ENCODE data around the gene PDSS2.

PDSS2 gene

DNA sequence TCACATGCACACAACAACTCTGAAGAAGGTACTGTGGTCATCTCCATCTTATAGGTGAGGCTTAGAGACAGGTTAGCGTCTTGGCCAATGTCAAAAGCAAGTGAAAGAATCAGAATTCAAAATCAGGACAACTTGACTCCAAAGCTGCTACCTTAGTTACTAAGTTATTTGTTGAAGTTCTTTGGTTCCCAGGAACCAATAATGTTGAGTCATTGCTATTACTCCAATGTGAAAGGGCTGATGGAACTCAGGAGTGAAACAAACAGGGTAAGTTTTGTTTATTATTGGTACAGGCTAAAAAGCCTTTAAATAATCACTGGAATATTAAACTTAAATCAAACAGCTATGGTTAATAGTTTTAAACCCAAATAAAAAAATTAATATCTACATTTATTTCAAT lies 111.1 kb downstream of the PDSS2 start:
- FAIRE-seq (no peak), DNase-seq (ENCODE audit: insufficient read length, low spot score) (no peak)
- no peak for TF ChIP-seq PAX5 (IDR thresholded peaks at IDR 0.05; ENCODE audit: insufficient read depth, low read length, severe bottlenecking)
- TF ChIP-seq SPI1 (IDR thresholded peaks at IDR 0.05; ENCODE audit: low read depth, low read length), result no peak
- TF ChIP-seq POU2F2 (IDR thresholded peaks at IDR 0.05; ENCODE audit: low read depth, low read length), result no peak
- no peak for TF ChIP-seq POLR2AphosphoS5 (IDR thresholded peaks at IDR 0.05; ENCODE audit: low read depth, low read length)
- no peak for TF ChIP-seq TAF1 (IDR thresholded peaks at IDR 0.05; ENCODE audit: low read depth, low read length)
- TF ChIP-seq POLR2A (IDR thresholded peaks at IDR 0.05; ENCODE audit: low read depth, low read length), result no peak

DNA sequence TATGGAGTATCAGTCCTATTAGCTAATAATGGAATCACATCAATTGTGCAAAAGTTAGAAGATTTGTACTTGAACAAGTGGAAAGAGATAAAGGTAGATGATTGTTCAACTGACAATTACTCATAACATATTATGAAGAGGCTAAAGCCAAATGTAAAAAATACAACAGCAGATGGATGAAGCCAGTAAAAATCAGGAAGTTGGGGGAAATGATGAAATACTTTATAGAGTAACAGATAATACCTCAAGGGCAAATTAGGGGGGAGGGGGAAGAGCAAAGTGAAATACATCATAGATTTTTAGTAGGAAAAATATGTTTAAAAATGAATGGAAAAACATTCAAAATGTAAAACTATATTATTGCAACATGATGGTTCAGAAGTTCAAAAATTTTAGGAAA lies 114.0 kb downstream of the PDSS2 start:
- DNase-seq (ENCODE audit: insufficient read length, low spot score), result no peak
- no peak for FAIRE-seq
- no peak for TF ChIP-seq TAF1 (IDR thresholded peaks at IDR 0.05; ENCODE audit: low read depth, low read length)
- no peak for TF ChIP-seq PAX5 (IDR thresholded peaks at IDR 0.05; ENCODE audit: insufficient read depth, low read length, severe bottlenecking)
- TF ChIP-seq SPI1 (IDR thresholded peaks at IDR 0.05; ENCODE audit: low read depth, low read length), result no peak
- no peak for TF ChIP-seq POLR2AphosphoS5 (IDR thresholded peaks at IDR 0.05; ENCODE audit: low read depth, low read length)
- no peak for TF ChIP-seq POU2F2 (IDR thresholded peaks at IDR 0.05; ENCODE audit: low read depth, low read length)
- TF ChIP-seq POLR2A (IDR thresholded peaks at IDR 0.05; ENCODE audit: low read depth, low read length), result no peak

DNA sequence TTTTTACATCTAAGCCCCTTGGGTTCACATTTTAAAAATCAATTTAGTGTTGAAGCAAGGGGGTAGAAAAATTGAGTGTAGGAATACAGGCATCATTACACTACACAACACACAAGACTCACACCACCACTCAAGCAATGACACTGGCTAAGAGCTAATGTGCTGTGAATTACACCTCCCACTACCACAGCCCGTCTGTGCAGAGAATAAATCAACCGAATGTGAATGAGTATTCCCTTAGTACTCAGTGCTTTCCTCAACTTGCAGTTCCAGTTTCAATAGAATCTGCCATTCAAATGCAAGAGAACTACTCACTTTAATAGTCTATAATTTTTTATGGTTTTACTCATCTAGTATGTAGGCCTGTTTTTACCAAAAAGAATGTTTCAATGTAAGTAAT lies 114.4 kb downstream of the PDSS2 start:
- DNase-seq (ENCODE audit: insufficient read length, low spot score), result no peak
- no peak for TF ChIP-seq SPI1 (IDR thresholded peaks at IDR 0.05; ENCODE audit: low read depth, low read length)
- FAIRE-seq, result no peak

DNA sequence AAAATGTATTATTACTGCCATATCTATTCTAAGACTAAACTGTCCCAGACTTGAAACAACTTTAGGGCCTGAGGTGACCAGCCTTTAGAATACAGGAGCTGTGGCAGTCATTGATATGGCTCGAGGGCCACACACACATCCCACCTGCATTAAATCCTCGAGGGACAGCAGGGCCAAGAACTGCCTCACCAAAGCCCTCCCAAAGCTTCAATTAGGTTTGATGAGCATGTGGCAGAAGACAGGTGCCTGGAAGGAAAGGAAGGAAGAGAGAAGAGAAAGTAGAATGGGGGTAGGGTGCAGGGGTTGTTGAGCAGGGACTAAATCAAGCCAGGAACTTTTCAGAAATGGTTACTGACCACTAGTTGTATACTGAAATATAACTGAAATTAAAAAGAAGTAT lies 115.0 kb downstream of the PDSS2 start:
- TF ChIP-seq TAF1 (IDR thresholded peaks at IDR 0.05; ENCODE audit: low read depth, low read length) (no peak), SPI1 (IDR thresholded peaks at IDR 0.05; ENCODE audit: low read depth, low read length) (no peak)
- no peak for DNase-seq (ENCODE audit: insufficient read length, low spot score)
- FAIRE-seq, result no peak

DNA sequence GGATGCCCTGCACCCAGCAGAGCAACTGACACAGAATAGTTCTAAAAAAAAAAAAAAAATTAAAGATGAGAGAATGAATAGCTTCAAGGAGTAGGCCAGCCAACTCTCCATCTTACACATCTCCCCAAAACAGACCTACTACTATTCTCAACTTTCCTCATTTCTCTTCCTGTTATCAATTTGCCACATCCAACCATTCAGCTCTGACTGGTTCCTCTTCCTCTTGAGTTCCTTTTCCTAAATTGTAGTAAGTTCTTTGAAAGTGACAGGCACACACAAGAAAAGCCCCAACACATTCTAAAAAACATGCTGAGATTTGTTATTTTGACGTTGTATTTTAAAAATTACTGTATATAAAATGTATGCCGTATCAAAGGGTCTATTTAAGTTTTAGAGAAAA lies 117.2 kb downstream of the PDSS2 start:
- DNase-seq (ENCODE audit: insufficient read length, low spot score) (no peak), FAIRE-seq (no peak)
- TF ChIP-seq POU2F2 (IDR thresholded peaks at IDR 0.05; ENCODE audit: low read depth, low read length), result no peak
- no peak for TF ChIP-seq POLR2A (IDR thresholded peaks at IDR 0.05; ENCODE audit: low read depth, low read length)
- no peak for TF ChIP-seq SPI1 (IDR thresholded peaks at IDR 0.05; ENCODE audit: low read depth, low read length)
- no peak for TF ChIP-seq POLR2AphosphoS5 (IDR thresholded peaks at IDR 0.05; ENCODE audit: low read depth, low read length)
- TF ChIP-seq TAF1 (IDR thresholded peaks at IDR 0.05; ENCODE audit: low read depth, low read length), result no peak
- no peak for TF ChIP-seq PAX5 (IDR thresholded peaks at IDR 0.05; ENCODE audit: insufficient read depth, low read length, severe bottlenecking)

DNA sequence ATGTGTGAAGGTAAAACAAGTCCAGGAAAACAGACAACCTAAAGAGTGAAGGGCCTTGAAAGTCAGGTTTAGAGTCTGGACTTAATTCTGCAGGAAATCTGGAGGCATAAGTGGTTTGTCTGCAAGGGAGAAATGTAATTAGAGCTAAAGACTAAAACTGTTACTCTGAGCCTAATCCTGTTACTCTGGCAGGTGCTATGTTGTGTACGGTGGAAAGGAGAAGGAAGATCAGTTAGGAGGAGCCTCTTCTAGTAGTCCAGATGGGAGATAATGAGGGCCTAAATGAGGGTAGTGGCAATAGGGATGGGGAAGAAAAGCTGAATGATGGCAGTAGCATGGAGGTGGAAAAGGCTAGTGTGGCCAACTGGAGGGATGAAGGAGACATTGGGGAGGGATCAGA lies 118.5 kb downstream of the PDSS2 start:
- no peak for DNase-seq (ENCODE audit: insufficient read length, low spot score)
- TF ChIP-seq SPI1 (IDR thresholded peaks at IDR 0.05; ENCODE audit: low read depth, low read length) (no peak), PAX5 (IDR thresholded peaks at IDR 0.05; ENCODE audit: insufficient read depth, low read length, severe bottlenecking) (no peak)
- no peak for FAIRE-seq

DNA sequence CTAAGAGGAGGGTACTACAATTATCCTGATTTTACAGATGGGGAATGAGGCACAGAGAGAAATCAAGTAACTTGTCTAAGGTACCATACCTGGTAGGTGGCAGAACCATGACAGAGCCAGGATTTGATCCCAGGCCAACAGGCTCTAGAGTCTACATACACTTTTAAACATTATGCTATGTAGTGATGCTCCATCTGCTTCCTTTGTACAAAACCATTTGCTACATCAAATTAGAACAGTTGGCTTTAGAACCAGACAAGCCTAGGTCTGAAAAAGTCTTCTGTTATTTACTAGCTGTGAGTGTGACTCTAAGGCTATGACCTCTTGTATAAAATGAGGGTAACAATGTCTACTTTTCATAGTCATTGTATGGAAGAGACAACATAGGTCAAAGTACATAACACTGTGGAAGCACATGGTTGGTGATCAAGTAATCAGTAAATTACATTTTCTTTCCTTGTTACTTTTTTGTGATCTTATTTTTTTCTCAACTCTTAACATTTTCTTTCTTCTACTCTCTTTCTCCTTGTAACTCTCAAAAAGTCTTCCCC lies 122.1 kb downstream of the PDSS2 start:
- no peak for DNase-seq (ENCODE audit: insufficient read length, low spot score)
- TF ChIP-seq POLR2AphosphoS5 (IDR thresholded peaks at IDR 0.05; ENCODE audit: low read depth, low read length), result no peak
- no peak for TF ChIP-seq SPI1 (IDR thresholded peaks at IDR 0.05; ENCODE audit: low read depth, low read length)
- TF ChIP-seq POLR2A (IDR thresholded peaks at IDR 0.05; ENCODE audit: low read depth, low read length), result no peak
- TF ChIP-seq PAX5 (IDR thresholded peaks at IDR 0.05; ENCODE audit: insufficient read depth, low read length, severe bottlenecking), result no peak
- no peak for TF ChIP-seq TAF1 (IDR thresholded peaks at IDR 0.05; ENCODE audit: low read depth, low read length)
- no peak for TF ChIP-seq POU2F2 (IDR thresholded peaks at IDR 0.05; ENCODE audit: low read depth, low read length)
- no peak for FAIRE-seq

DNA sequence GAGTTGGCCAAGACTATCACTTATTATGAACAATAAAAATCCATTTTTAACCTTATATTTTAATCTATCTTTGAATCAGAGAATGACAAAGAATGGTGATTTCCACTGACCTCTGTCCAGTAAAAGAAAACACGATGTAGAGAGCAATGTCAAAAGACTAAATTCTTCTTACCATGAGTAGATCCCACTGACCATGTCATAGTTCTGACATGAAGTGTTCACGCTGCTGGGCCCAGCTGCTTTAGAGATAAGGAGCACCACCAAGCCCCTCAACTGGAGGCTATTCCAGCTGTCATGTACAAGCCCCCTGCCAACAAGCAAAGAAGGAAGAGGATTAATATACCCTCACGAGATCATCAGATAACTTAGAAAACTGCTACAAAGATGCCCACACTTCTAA lies 125.3 kb downstream of the PDSS2 start:
- TF ChIP-seq POU2F2 (IDR thresholded peaks at IDR 0.05; ENCODE audit: low read depth, low read length), result no peak
- no peak for TF ChIP-seq POLR2A (IDR thresholded peaks at IDR 0.05; ENCODE audit: low read depth, low read length)
- TF ChIP-seq PAX5 (IDR thresholded peaks at IDR 0.05; ENCODE audit: insufficient read depth, low read length, severe bottlenecking), result no peak
- TF ChIP-seq SPI1 (IDR thresholded peaks at IDR 0.05; ENCODE audit: low read depth, low read length), result no peak
- no peak for TF ChIP-seq TAF1 (IDR thresholded peaks at IDR 0.05; ENCODE audit: low read depth, low read length)
- TF ChIP-seq POLR2AphosphoS5 (IDR thresholded peaks at IDR 0.05; ENCODE audit: low read depth, low read length), result no peak
- DNase-seq (ENCODE audit: insufficient read length, low spot score), result no peak
- FAIRE-seq, result no peak

DNA sequence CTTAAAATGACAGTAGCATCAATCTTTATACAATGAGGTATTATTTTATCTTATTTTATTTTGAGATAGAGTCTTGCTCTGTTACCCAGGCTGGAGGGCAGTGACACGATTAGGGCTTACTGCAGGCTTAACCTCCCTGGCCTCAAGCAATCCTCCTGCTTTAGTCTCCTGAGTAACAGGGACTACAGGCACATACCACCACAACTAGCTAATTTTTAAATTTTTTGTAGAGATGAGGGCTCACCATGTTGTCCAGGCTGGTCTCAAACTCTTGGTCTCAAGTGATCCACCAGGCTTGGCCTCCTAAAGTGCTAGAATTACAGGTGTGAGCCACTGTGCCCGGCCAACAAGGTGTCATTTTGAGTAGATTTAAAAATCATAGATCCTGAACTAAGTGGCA lies 125.9 kb downstream of the PDSS2 start:
- TF ChIP-seq POU2F2 (IDR thresholded peaks at IDR 0.05; ENCODE audit: low read depth, low read length), result no peak
- TF ChIP-seq TAF1 (IDR thresholded peaks at IDR 0.05; ENCODE audit: low read depth, low read length), result no peak
- TF ChIP-seq POLR2A (IDR thresholded peaks at IDR 0.05; ENCODE audit: low read depth, low read length), result no peak
- TF ChIP-seq PAX5 (IDR thresholded peaks at IDR 0.05; ENCODE audit: insufficient read depth, low read length, severe bottlenecking), result no peak
- no peak for TF ChIP-seq SPI1 (IDR thresholded peaks at IDR 0.05; ENCODE audit: low read depth, low read length)
- no peak for TF ChIP-seq POLR2AphosphoS5 (IDR thresholded peaks at IDR 0.05; ENCODE audit: low read depth, low read length)
- no peak for FAIRE-seq
- no peak for DNase-seq (ENCODE audit: insufficient read length, low spot score)

DNA sequence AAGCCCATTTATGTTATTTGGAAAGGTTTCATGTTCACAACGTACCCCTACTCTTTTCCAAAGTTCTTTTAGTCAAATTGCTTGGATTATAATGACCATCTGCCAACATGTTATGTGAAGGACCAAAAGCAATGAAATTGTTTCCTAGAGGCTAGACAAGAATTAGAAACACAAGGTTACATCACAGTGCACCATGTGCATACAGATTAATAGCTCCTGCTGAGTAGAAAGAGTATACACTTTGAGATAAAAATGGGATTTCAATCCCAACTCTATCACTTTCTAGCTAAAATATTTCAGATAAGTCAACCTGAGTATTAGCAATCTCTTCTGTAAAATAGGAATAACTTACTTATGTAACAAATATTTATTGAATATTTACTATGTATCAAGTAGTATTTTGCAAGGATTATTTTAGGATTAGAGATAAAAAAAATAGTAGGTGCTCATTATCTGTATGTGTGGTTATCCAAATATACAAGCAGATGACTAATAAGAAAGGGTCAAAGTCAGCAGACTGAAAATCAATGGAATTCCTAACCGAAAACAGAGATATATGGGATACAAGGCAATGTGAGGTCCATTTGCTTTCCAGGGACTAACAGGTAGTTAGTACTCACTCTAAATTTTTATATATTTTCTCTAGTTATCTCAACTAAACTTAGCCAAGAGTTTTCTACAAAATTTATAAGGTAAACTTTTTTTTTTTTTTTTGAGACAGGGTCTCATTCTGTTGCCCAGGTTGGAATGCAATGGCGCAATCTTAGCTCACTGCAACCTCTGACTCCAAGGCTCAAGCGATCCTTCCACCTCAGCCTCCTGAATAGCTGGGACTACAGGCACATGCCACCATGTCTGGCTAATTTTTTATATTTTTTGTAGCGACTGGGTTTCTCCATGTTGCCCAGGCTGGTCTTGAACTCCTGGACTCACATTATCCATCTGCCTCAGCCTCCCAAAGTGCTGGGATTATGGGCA lies 127.7 kb downstream of the PDSS2 start:
- FAIRE-seq (no peak), DNase-seq (ENCODE audit: insufficient read length, low spot score) (no peak)
- no peak for TF ChIP-seq POLR2AphosphoS5 (IDR thresholded peaks at IDR 0.05; ENCODE audit: low read depth, low read length)
- no peak for TF ChIP-seq POU2F2 (IDR thresholded peaks at IDR 0.05; ENCODE audit: low read depth, low read length)
- TF ChIP-seq POLR2A (IDR thresholded peaks at IDR 0.05; ENCODE audit: low read depth, low read length), result no peak
- TF ChIP-seq SPI1 (IDR thresholded peaks at IDR 0.05; ENCODE audit: low read depth, low read length), result no peak
- TF ChIP-seq TAF1 (IDR thresholded peaks at IDR 0.05; ENCODE audit: low read depth, low read length), result no peak
- TF ChIP-seq PAX5 (IDR thresholded peaks at IDR 0.05; ENCODE audit: insufficient read depth, low read length, severe bottlenecking), result no peak

Data from GM12891 (cell line).